IMR-90 (cell line): ENCODE results near the gene SSNA1. TPM values are rescaled to one million over a fixed set of nuclear protein-coding genes. Genes with fewer than 3 reads are reported as not detected.

Source experiments
- ATAC-seq: fragments of 200-7000 bp; cut with Tn5 transposase; 2 replicates; pipeline ENCODE4 v1.9.1; 2020; ENCODE audit warnings: low read depth, mild to moderate bottlenecking, moderate library complexity
- BruUV-seq: library from RNA; stranded (reverse); fragments of 400-500 nt; replicated peaks from 2 replicates; lab custom pipeline; 2021; lab: Mats Ljungman, UMichigan
- CTCF ChIA-PET: fragments of 300-600 bp; formaldehyde crosslinking; extraction: SDS; loops from one replicate; lab custom pipeline; 2021; ENCODE audit warnings: antibody characterized with exemption; lab: Yijun Ruan, JAX
- POLR2A ChIA-PET: fragments of 300-600 bp; sonication (Branson Sonifier 250); formaldehyde crosslinking; loops from one replicate; lab custom pipeline; 2022; ENCODE audit warnings: antibody characterized with exemption; ENCODE audit not compliant: unreplicated experiment; lab: Charles Lee
- DNase-seq: peaks from one replicate; pipeline ENCODE4 v3.0.0; 2013
- H2AFZ ChIP-seq: replicated peaks from 2 replicates; pipeline ENCODE3; 2013; ENCODE audit warnings: low read length, mild to moderate bottlenecking; ENCODE audit not compliant: poor library complexity
- H2AK5ac ChIP-seq: 2 replicates; pipeline ENCODE4 v1.6.1; 2013; ENCODE audit warnings: low read depth, low read length, inconsistent platforms
- H2AK9ac ChIP-seq: replicated peaks from 2 replicates; pipeline ENCODE3; 2013; ENCODE audit warnings: mild to moderate bottlenecking, low read depth, low read length, moderate library complexity; ENCODE audit not compliant: poor library complexity
- H2BK120ac ChIP-seq: 2 replicates; pipeline ENCODE4 v1.6.1; 2013; ENCODE audit warnings: low read depth, low read length, inconsistent platforms
- H2BK15ac ChIP-seq: 3 replicates; pipeline ENCODE4 v1.6.1; 2013; ENCODE audit warnings: low read depth, low read length, inconsistent platforms
- H2BK20ac ChIP-seq: 2 replicates; pipeline ENCODE4 v1.6.1; 2013; ENCODE audit warnings: low read depth, mild to moderate bottlenecking, inconsistent platforms, low read length, moderate library complexity
- H2BK5ac ChIP-seq: 2 replicates; pipeline ENCODE4 v1.6.1; 2013; ENCODE audit warnings: mild to moderate bottlenecking, low read depth, low read length, inconsistent platforms; ENCODE audit not compliant: poor library complexity, severe bottlenecking
- H3K14ac ChIP-seq: replicated peaks from 2 replicates; pipeline ENCODE4 v1.6.1; 2013; ENCODE audit warnings: low read depth, low read length, inconsistent platforms
- H3K18ac ChIP-seq: 2 replicates; pipeline ENCODE4 v1.6.1; 2013; ENCODE audit warnings: low read depth, low read length, control low read depth
- H3K23ac ChIP-seq: 2 replicates; pipeline ENCODE4 v1.6.1; 2013; ENCODE audit warnings: low read depth, low read length, inconsistent platforms
- H3K27ac ChIP-seq: 2 replicates; pipeline ENCODE4 v1.5.1; 2013; ENCODE audit warnings: mild to moderate bottlenecking, control low read depth, low read length; ENCODE audit not compliant: insufficient read depth
- H3K27me3 ChIP-seq: 2 replicates; pipeline ENCODE4 v1.6.1; 2013; ENCODE audit warnings: low read length; ENCODE audit not compliant: control insufficient read depth, insufficient read depth
- H3K36me3 ChIP-seq: 2 replicates; pipeline ENCODE4 v1.6.1; 2013; ENCODE audit warnings: low read length, mixed read lengths; ENCODE audit not compliant: control insufficient read depth, insufficient read depth
- H3K4ac ChIP-seq: 2 replicates; pipeline ENCODE4 v1.6.1; 2013; ENCODE audit warnings: low read depth, low read length, inconsistent platforms
- H3K4me1 ChIP-seq: 2 replicates; pipeline ENCODE4 v1.6.1; 2013; ENCODE audit warnings: low read length, mixed read lengths; ENCODE audit not compliant: control insufficient read depth, insufficient read depth
- H3K4me2 ChIP-seq: 2 replicates; pipeline ENCODE4 v1.6.1; 2013; ENCODE audit warnings: low read depth, mild to moderate bottlenecking, control low read depth, low read length, moderate library complexity
- H3K4me3 ChIP-seq: 2 replicates; pipeline ENCODE4 v1.5.1; 2013; ENCODE audit warnings: low read depth, mild to moderate bottlenecking, control low read depth, low read length, moderate library complexity; ENCODE audit not compliant: insufficient read depth
- H3K56ac ChIP-seq: 2 replicates; pipeline ENCODE4 v1.6.1; 2013; ENCODE audit warnings: low read length, inconsistent platforms; ENCODE audit not compliant: insufficient read depth; ENCODE audit errors: extremely low read depth
- H3K79me1 ChIP-seq, 2 experiments: 2 replicates each; pipeline ENCODE4 v1.6.1; 2013; ENCODE audit warnings: low read length in 2 of 2, inconsistent platforms in 1 of 2, low read depth in 1 of 2
- H3K9ac ChIP-seq: 2 replicates; pipeline ENCODE4 v1.6.1; 2013; ENCODE audit warnings: low read depth, low read length, control low read depth
- H3K9me1 ChIP-seq: 2 replicates; pipeline ENCODE4 v1.6.1; 2013; ENCODE audit warnings: low read length, inconsistent platforms; ENCODE audit not compliant: insufficient read depth
- H3K9me3 ChIP-seq: 2 replicates; pipeline ENCODE4 v1.6.1; 2013; ENCODE audit warnings: low read length; ENCODE audit not compliant: control insufficient read depth, insufficient read depth
- H4K20me1 ChIP-seq: 2 replicates; pipeline ENCODE4 v1.6.1; 2013; ENCODE audit warnings: low read length, inconsistent platforms; ENCODE audit not compliant: insufficient read depth
- H4K5ac ChIP-seq: 2 replicates; pipeline ENCODE4 v1.6.1; 2013; ENCODE audit warnings: mild to moderate bottlenecking, low read depth, low read length, control low read depth
- H4K8ac ChIP-seq, 2 experiments: 2 replicates each; pipeline ENCODE4 v1.6.1; 2013; ENCODE audit warnings: low read depth in 2 of 2, low read length in 2 of 2, control low read depth in 1 of 2, inconsistent platforms in 1 of 2
- H4K91ac ChIP-seq: 2 replicates; pipeline ENCODE4 v1.6.1; 2013; ENCODE audit warnings: low read depth, low read length, inconsistent platforms; ENCODE audit not compliant: insufficient read depth
- BHLHE40 ChIP-seq: fragments of 150-350 bp; IDR thresholded peaks from 2 replicates; pipeline ENCODE4 v1.6.1; 2016; ENCODE audit warnings: mild to moderate bottlenecking, low read depth, low read length
- CEBPB ChIP-seq: IDR thresholded peaks from 2 replicates; pipeline ENCODE4 v1.6.1; 2012; ENCODE audit warnings: low read depth, low read length, improper control_type of control experiment
- CHD1 ChIP-seq: IDR thresholded peaks from 2 replicates; pipeline ENCODE4 v1.6.1; 2012; ENCODE audit warnings: low read depth, low read length, improper control_type of control experiment
- CTCF ChIP-seq: conservative IDR thresholded peaks from 2 replicates; pipeline ENCODE4 v1.5.1; 2012; ENCODE audit warnings: mild to moderate bottlenecking, low read depth, low read length, improper control_type of control experiment
- ELK1 ChIP-seq: fragments of 150-350 bp; IDR thresholded peaks from 2 replicates; pipeline ENCODE4 v1.6.1; 2016; ENCODE audit warnings: low read depth, mild to moderate bottlenecking, low read length, moderate library complexity, borderline replicate concordance
- FOS ChIP-seq: fragments of 150-350 bp; IDR thresholded peaks from 2 replicates; pipeline ENCODE4 v1.6.1; 2016; ENCODE audit warnings: low read depth, low read length
- MAFK ChIP-seq: IDR thresholded peaks from 2 replicates; pipeline ENCODE4 v1.6.1; 2012; ENCODE audit warnings: low read depth, low read length, improper control_type of control experiment
- MAZ ChIP-seq: IDR thresholded peaks from 2 replicates; pipeline ENCODE4 v1.6.1; 2012; ENCODE audit warnings: low read depth, mild to moderate bottlenecking, low read length, improper control_type of control experiment, moderate library complexity, borderline replicate concordance
- MXI1 ChIP-seq: IDR thresholded peaks from 2 replicates; pipeline ENCODE4 v1.6.1; 2012; ENCODE audit warnings: low read depth, mild to moderate bottlenecking, low read length, moderate library complexity, borderline replicate concordance
- NFE2L2 ChIP-seq: fragments of 150-350 bp; IDR thresholded peaks from 2 replicates; pipeline ENCODE4 v1.6.1; 2016; ENCODE audit warnings: low read depth, mild to moderate bottlenecking, low read length
- POLR2A ChIP-seq: IDR thresholded peaks from 2 replicates; pipeline ENCODE4 v1.6.1; 2012; ENCODE audit warnings: mild to moderate bottlenecking, low read depth, low read length
- RAD21 ChIP-seq: IDR thresholded peaks from 2 replicates; pipeline ENCODE4 v1.6.1; 2012; ENCODE audit warnings: low read length, improper control_type of control experiment
- RCOR1 ChIP-seq: IDR thresholded peaks from 2 replicates; pipeline ENCODE4 v1.6.1; 2012; ENCODE audit warnings: mild to moderate bottlenecking, low read length, improper control_type of control experiment; ENCODE audit not compliant: insufficient replicate concordance
- RFX5 ChIP-seq: IDR thresholded peaks from 2 replicates; pipeline ENCODE4 v1.8.0; 2012; ENCODE audit warnings: low read depth, mild to moderate bottlenecking, low read length, moderate library complexity
- SMC3 ChIP-seq: fragments of 150-350 bp; IDR thresholded peaks from 2 replicates; pipeline ENCODE4 v1.6.1; 2016; ENCODE audit warnings: low read depth, mild to moderate bottlenecking, antibody characterized with exemption, low read length, moderate library complexity
- USF2 ChIP-seq: fragments of 150-350 bp; IDR thresholded peaks from 2 replicates; pipeline ENCODE4 v1.6.1; 2017; ENCODE audit warnings: mild to moderate bottlenecking, antibody characterized with exemption, low read length, low read depth
- WGBS, 2 experiments: methylation state at CpG; one replicate each; pipeline versions ENCODE4 v1.1.5 to v1.1.7; 2013; ENCODE audit warnings: missing lambda C conversion rate in 2 of 2; ENCODE audit not compliant: insufficient read length in 1 of 2; ENCODE audit errors: extremely low coverage in 2 of 2; 5-methylcytosine and 5-hydroxymethylcytosine counted together
- dilution Hi-C: fragments of 300-500 bp; cut with HindIII; formaldehyde crosslinking; loops from one replicate; pipeline ENCODE4 v1.14.3; 2018; ENCODE audit warnings: low sequenced_read_pairs; ENCODE audit not compliant: unreplicated experiment
- in situ Hi-C: fragments of 300-500 bp; cut with MboI; formaldehyde crosslinking; loops from 3 replicates; pipeline ENCODE4 v1.14.3; 2019; ENCODE audit warnings: low sequenced_read_pairs, inconsistent platforms, mixed read lengths
- intact Hi-C: fragments of 100-400 bp; cut with micrococcal nuclease; formaldehyde crosslinking; loops from 2 replicates; pipeline ENCODE4 v1.10.0; 2022
- polyA plus RNA-seq, 3 experiments: library from polyadenylated mRNA; depleted of rRNA; stranded (reverse); fragments of >200 nt; gene quantifications; 2 replicates each; pipeline ENCODE4 v1.2.3, GENCODE V29; 2012; ENCODE audit warnings: low replicate concordance in 1 of 3
- total RNA-seq: library from RNA; depleted of rRNA; stranded (reverse); fragments of >200 nt; gene quantifications from 2 replicates; pipeline ENCODE4 v1.2.3, GENCODE V29; 2012

SSNA1 gene
- total and polyA plus RNA-seq, 2 of the 4 experiments (the other 2 are of a cell fraction), result 55.7 to 86.7 TPM

GRCh38 chr9:137185921-137186320 is 2.6 kb upstream of the SSNA1 start:
- Histone ChIP-seq H3K56ac (no peak overlapping the region), H3K4me1 (peaks cover 16% of the 10 kb centered on the region), H4K5ac (no peak overlapping the region), H3K27ac (no peak overlapping the region), H3K27me3 (no peaks in the 10 kb centered on the region), H2AK5ac (no peak overlapping the region), H2BK20ac (no peak overlapping the region), H3K9me1 (no peaks in the 10 kb centered on the region), H3K4me2 (no peak overlapping the region), H3K23ac (no peak overlapping the region), H3K36me3 (peaks cover 59% of the 10 kb centered on the region), H3K4me3 (no peak overlapping the region), H3K4ac (no peak overlapping the region), H4K20me1 (peaks cover 17% of the 10 kb centered on the region; the same call in 1 of the 2 replicates), H2BK120ac (no peak overlapping the region), H3K79me1 (peaks cover 5 to 47% of the 10 kb centered on the region in 2 experiments), H3K9me3 (no peaks in the 10 kb centered on the region), H2AFZ (no peak overlapping the region), H4K91ac (no peak overlapping the region), H3K9ac (no peak overlapping the region), H3K18ac (no peak overlapping the region), H2BK5ac (no peak overlapping the region), H2BK15ac (no peak overlapping the region), H2AK9ac (no peak overlapping the region), H4K8ac (no peak overlapping the region), H3K14ac (no peak overlapping the region)
- WGBS, 2 experiments, result 100% methylated on average over 10 of the region's 19 CpGs; no CpG with 5 or more reads in 1 of the 2 experiments
- CTCF ChIA-PET, result no interaction called here
- no TSS peak for BruUV-seq
- no peak for TF ChIP-seq CEBPB
- TF ChIP-seq CHD1, result no peak
- no peak for TF ChIP-seq ELK1
- TF ChIP-seq CTCF, result no peak
- TF ChIP-seq RFX5, result no peak
- no peak for TF ChIP-seq MAFK
- no peak for TF ChIP-seq NFE2L2
- TF ChIP-seq FOS, result no peak
- TF ChIP-seq RCOR1, result no peak
- no peak for TF ChIP-seq MXI1
- TF ChIP-seq POLR2A, result no peak
- no peak for TF ChIP-seq USF2
- TF ChIP-seq MAZ, result no peak
- no peak for TF ChIP-seq BHLHE40
- no peak for TF ChIP-seq RAD21
- no peak for TF ChIP-seq SMC3
- POLR2A ChIA-PET, result no interaction called here
- no peak for DNase-seq
- intact Hi-C loops (no loop called here), in situ Hi-C loops (no loop called here), dilution Hi-C loops (no loop called here)
- ATAC-seq, result no peak
